ENCODE results near the gene RBPJL. TPM values are rescaled to one million over a fixed set of nuclear protein-coding genes. Genes with fewer than 3 reads are reported as not detected.

RBPJL gene
- total and polyA plus RNA-seq, 2 of the 13 experiments (the other 11 are each of a cell fraction or from before 2014, with no cell fraction given): not detected

- CTCF ChIA-PET (ENCODE audit: low intra/inter-chr PET ratio, low total read pairs): no interaction called here
- Histone ChIP-seq H3K4me1 (ENCODE audit: insufficient read depth, low read length) (peaks cover 13% of the 10 kb centered on the region), H3K9me3 (ENCODE audit: low read length) (no peaks in the 10 kb centered on the region), H3K4me2 (ENCODE audit: low read depth, low read length) (no peak overlapping the region), H3K9ac (ENCODE audit: insufficient read depth, low read depth, low read length) (no peak overlapping the region), H3K79me2 (ENCODE audit: insufficient read depth, low read length) (no peaks in the 10 kb centered on the region), H3K27ac (ENCODE audit: extremely low read length, insufficient read depth, low read length) (no peak overlapping the region), H4K20me1 (ENCODE audit: insufficient read depth, low read length) (no peaks in the 10 kb centered on the region), H3K4me3 (replicated peaks in 1 of 3; ENCODE audit: insufficient read depth in 1 of 3, low read depth in 2 of 3, low read length in 3 of 3) (no peak overlapping the region), H3K36me3 (replicated peaks in 1 of 2; ENCODE audit: control insufficient read depth in 1 of 2, insufficient read depth in 2 of 2, low read length in 2 of 2) (no peaks in the 10 kb centered on the region), H3K27me3 (ENCODE audit: control insufficient read depth in 1 of 2, insufficient read depth in 2 of 2, low read length in 2 of 2) (peaks cover 0 to 25% of the 10 kb centered on the region in 2 experiments; a peak in 2 of 5 replicates), H2AFZ (ENCODE audit: low read length) (no peak overlapping the region)
- in situ Hi-C loops (cut with HindIII; ENCODE audit: extremely low pct_ligation_motif_present, low pct_unique_long_range_greater_than_20kb) (no loop called here), intact Hi-C loops (cut with micrococcal nuclease; ENCODE audit: unreplicated experiment) (no loop called here)
- 2% methylated on average over 2 of the region's 2 CpGs for WGBS (ENCODE audit: low lambda C conversion rate)
- FAIRE-seq (no peak), ATAC-seq (no peak), DNase-seq (ENCODE audit: low spot score) (no peak)
- TF ChIP-seq BHLHE40 (IDR thresholded peaks at IDR 0.05; ENCODE audit: low read length) (no peak), RORA (CRISPR knock-in tag; IDR thresholded peaks at IDR 0.05) (no peak), SP1 (IDR thresholded peaks at IDR 0.05) (no peak), SP1 (CRISPR knock-in tag; IDR thresholded peaks at IDR 0.05) (no peak), TRAFD1 (CRISPR knock-in tag; IDR thresholded peaks at IDR 0.05; ENCODE audit: borderline replicate concordance) (no peak), ZFP36L2 (CRISPR knock-in tag; IDR thresholded peaks at IDR 0.05) (no peak)
- TF ChIP-seq, protein P1, sequence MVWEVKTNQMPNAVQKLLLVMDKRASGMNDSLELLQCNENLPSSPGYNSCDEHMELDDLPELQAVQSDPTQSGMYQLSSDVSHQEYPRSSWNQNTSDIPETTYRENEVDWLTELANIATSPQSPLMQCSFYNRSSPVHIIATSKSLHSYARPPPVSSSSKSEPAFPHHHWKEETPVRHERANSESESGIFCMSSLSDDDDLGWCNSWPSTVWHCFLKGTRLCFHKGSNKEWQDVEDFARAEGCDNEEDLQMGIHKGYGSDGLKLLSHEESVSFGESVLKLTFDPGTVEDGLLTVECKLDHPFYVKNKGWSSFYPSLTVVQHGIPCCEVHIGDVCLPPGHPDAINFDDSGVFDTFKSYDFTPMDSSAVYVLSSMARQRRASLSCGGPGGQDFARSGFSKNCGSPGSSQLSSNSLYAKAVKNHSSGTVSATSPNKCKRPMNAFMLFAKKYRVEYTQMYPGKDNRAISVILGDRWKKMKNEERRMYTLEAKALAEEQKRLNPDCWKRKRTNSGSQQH (CRISPR knock-in tag; IDR thresholded peaks at IDR 0.05; ENCODE audit: low read depth): no peak
- TF ChIP-seq, protein P2, sequence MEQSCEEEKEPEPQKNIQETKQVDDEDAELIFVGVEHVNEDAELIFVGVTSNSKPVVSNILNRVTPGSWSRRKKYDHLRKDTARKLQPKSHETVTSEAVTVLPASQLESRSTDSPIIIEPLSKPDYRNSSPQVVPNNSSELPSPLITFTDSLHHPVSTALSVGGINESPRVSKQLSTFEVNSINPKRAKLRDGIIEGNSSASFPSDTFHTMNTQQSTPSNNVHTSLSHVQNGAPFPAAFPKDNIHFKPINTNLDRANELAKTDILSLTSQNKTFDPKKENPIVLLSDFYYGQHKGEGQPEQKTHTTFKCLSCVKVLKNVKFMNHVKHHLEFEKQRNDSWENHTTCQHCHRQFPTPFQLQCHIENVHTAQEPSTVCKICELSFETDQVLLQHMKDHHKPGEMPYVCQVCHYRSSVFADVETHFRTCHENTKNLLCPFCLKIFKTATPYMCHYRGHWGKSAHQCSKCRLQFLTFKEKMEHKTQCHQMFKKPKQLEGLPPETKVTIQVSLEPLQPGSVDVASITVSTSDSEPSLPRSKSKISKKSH (CRISPR knock-in tag; IDR thresholded peaks at IDR 0.05; ENCODE audit: borderline replicate concordance): no peak
- BruUV-seq (replicated peaks): no TSS peak
- POLR2A ChIA-PET: no interaction called here
Measured at GRCh38 chr20:45258664-45259063, 48.0 kb upstream of the RBPJL start.

All from HepG2 (cell line).